GM12873 (cell line): ENCODE results near the gene ZNF423.

Experiments used
- TF ChIP-seq, protein P1 (sequence below): IDR thresholded peaks from 2 replicates; pipeline ENCODE4 v1.5.1; 2012; ENCODE audit warnings: low read depth, mild to moderate bottlenecking, moderate library complexity, low read length, control low read depth; ENCODE audit not compliant: insufficient read depth; ENCODE audit errors: missing control alignments

The ZNF423 gene

GRCh38 chr16:49800876-49801275 lies 55.0 kb downstream of the ZNF423 start:
- TF ChIP-seq, protein P1, sequence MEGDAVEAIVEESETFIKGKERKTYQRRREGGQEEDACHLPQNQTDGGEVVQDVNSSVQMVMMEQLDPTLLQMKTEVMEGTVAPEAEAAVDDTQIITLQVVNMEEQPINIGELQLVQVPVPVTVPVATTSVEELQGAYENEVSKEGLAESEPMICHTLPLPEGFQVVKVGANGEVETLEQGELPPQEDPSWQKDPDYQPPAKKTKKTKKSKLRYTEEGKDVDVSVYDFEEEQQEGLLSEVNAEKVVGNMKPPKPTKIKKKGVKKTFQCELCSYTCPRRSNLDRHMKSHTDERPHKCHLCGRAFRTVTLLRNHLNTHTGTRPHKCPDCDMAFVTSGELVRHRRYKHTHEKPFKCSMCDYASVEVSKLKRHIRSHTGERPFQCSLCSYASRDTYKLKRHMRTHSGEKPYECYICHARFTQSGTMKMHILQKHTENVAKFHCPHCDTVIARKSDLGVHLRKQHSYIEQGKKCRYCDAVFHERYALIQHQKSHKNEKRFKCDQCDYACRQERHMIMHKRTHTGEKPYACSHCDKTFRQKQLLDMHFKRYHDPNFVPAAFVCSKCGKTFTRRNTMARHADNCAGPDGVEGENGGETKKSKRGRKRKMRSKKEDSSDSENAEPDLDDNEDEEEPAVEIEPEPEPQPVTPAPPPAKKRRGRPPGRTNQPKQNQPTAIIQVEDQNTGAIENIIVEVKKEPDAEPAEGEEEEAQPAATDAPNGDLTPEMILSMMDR = no peak

DNA sequence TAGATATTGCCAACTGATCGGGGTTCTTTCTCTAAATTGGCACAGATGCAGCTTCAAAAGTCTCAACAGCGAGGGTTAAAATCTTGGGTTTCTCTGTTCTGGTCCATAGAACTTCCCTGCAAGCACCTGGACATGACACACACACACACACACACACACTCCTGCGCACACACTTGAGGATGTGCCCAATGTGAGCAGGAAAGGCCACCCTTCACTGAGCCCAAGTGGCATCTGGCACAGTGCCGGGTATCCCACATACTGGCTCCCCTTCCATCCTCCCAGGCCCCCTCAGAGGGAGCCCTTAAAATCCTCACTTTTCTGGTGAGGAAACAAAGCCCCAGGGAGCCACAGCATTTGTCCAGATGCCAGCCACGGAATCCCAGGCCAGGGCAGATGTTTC lies 55.5 kb downstream of the ZNF423 start:
- TF ChIP-seq, protein P1 = no peak

GRCh38 chr16:49799172-49799571 lies 56.7 kb downstream of the ZNF423 start:
- TF ChIP-seq, protein P1 = no peak

GRCh38 chr16:49795513-49795912 lies 60.4 kb downstream of the ZNF423 start:
- TF ChIP-seq, protein P1 = no peak

DNA sequence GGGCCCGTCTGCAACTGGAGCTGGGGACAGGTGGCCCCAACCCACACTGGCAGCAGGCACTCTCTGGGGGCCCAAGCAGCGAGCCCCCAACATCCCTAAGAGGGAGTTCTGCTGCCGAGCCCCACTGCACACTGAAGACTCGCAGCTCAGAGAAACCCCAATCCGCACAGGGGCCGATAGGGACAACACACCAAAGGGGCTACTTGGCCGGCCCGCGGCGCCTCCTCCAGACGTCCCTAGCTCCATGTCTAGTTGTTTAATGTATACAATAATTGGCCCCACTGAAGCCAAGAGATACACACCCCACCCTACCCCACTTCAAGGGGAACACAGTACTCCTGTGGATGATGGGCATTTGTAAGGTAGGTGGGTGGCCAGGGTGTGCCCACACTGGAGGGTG lies 62.7 kb downstream of the ZNF423 start:
- TF ChIP-seq, protein P1 = no peak

- TF ChIP-seq, protein P1 = no peak
Measured at GRCh38 chr16:49789616-49790015, 66.3 kb downstream of the ZNF423 start.

- TF ChIP-seq, protein P1 = no peak
Measured at GRCh38 chr16:49788986-49789385, 66.9 kb downstream of the ZNF423 start.
